Measurements from ENCODE around the gene C6orf89.

The C6orf89 gene

GRCh38 chr6:36906539-36907325 lies 21.0 kb downstream of the C6orf89 start:
- H3K4me3 ChIP-seq (ENCODE audit: low read depth, low read length): no peak overlapping the region
- no peak for TF ChIP-seq CTCF (IDR thresholded peaks at IDR 0.05; ENCODE audit: borderline replicate concordance, insufficient read depth, low read depth, low read length)

GRCh38 chr6:36907781-36908180 lies 22.0 kb downstream of the C6orf89 start:
- no peak for TF ChIP-seq CTCF (IDR thresholded peaks at IDR 0.05; ENCODE audit: borderline replicate concordance, insufficient read depth, low read depth, low read length)

GRCh38 chr6:36908747-36909146 lies 23.0 kb downstream of the C6orf89 start:
- TF ChIP-seq CTCF (IDR thresholded peaks at IDR 0.05; ENCODE audit: borderline replicate concordance, insufficient read depth, low read depth, low read length): no peak
- no peak overlapping the region for H3K4me3 ChIP-seq (ENCODE audit: low read depth, low read length)

More at GRCh38 chr6:36907781-36908180, 22.0 kb downstream of the C6orf89 start:
- no peak overlapping the region for H3K4me3 ChIP-seq (ENCODE audit: low read depth, low read length)

- no peak overlapping the region for H3K4me3 ChIP-seq (ENCODE audit: low read depth, low read length)
- no peak for TF ChIP-seq CTCF (IDR thresholded peaks at IDR 0.05; ENCODE audit: borderline replicate concordance, insufficient read depth, low read depth, low read length)
Measured at GRCh38 chr6:36912030-36912454, 26.3 kb downstream of the C6orf89 start.

GRCh38 chr6:36912586-36912985 lies 26.8 kb downstream of the C6orf89 start:
- TF ChIP-seq CTCF (IDR thresholded peaks at IDR 0.05; ENCODE audit: borderline replicate concordance, insufficient read depth, low read depth, low read length): no peak
- H3K4me3 ChIP-seq (ENCODE audit: low read depth, low read length): no peak overlapping the region

GRCh38 chr6:36913082-36913481 lies 27.3 kb downstream of the C6orf89 start:
- no peak for TF ChIP-seq CTCF (IDR thresholded peaks at IDR 0.05; ENCODE audit: borderline replicate concordance, insufficient read depth, low read depth, low read length)
- H3K4me3 ChIP-seq (ENCODE audit: low read depth, low read length): no peak overlapping the region

GRCh38 chr6:36914227-36914794 lies 28.6 kb downstream of the C6orf89 start:
- H3K4me3 ChIP-seq (ENCODE audit: low read depth, low read length): no peak overlapping the region
- TF ChIP-seq CTCF (IDR thresholded peaks at IDR 0.05; ENCODE audit: borderline replicate concordance, insufficient read depth, low read depth, low read length): no peak
